Liver (tissue), 9 donors: ENCODE measurements around the gene WFIKKN1. TPM values are rescaled to one million over a fixed set of nuclear protein-coding genes. Genes with fewer than 3 reads are reported as not detected.

Experiments used
- DNase-seq: peaks from one replicate; pipeline ENCODE4 v3.0.0-alpha.2; 2017; ENCODE audit warnings: low spot score
- H3K27ac ChIP-seq, 2 donors: one replicate each; pipeline ENCODE4 v1.7.0; 2013; ENCODE audit warnings: inconsistent platforms in 2 of 2, low read length in 2 of 2, control low read depth in 1 of 2, low read depth in 1 of 2, mild to moderate bottlenecking in 1 of 2
- H3K27me3 ChIP-seq, 4 donors: one replicate each; pipeline versions ENCODE4 v1.6.1 to v1.7.0; 2013; ENCODE audit warnings: low read length in 3 of 4, inconsistent platforms in 1 of 4, mild to moderate bottlenecking in 1 of 4, moderate library complexity in 1 of 4; ENCODE audit not compliant: control insufficient read depth in 4 of 4, insufficient read depth in 4 of 4
- H3K36me3 ChIP-seq, 4 donors: one replicate each; pipeline versions ENCODE4 v1.6.1 to v1.7.0; 2013; ENCODE audit warnings: low read length in 3 of 4, mild to moderate bottlenecking in 3 of 4, low read depth in 1 of 4, moderate library complexity in 1 of 4; ENCODE audit not compliant: control insufficient read depth in 4 of 4, insufficient read depth in 3 of 4
- H3K4me1 ChIP-seq, 4 donors: one replicate each; pipeline versions ENCODE4 v1.6.1 to v1.7.0; 2013; ENCODE audit warnings: low read length in 3 of 4, mild to moderate bottlenecking in 3 of 4, moderate library complexity in 1 of 4; ENCODE audit not compliant: control insufficient read depth in 4 of 4, insufficient read depth in 4 of 4
- H3K4me3 ChIP-seq, 3 donors: one replicate each; pipeline versions ENCODE4 v1.6.1 to v1.7.0; 2013; ENCODE audit warnings: low read length in 3 of 3, control low read depth in 1 of 3, low read depth in 1 of 3, mild to moderate bottlenecking in 1 of 3
- H3K9ac ChIP-seq, 2 donors: one replicate each; pipeline ENCODE4 v1.7.0; 2013; ENCODE audit warnings: low read length in 2 of 2, mild to moderate bottlenecking in 2 of 2, moderate library complexity in 2 of 2, control low read depth in 1 of 2, low read depth in 1 of 2
- H3K9me3 ChIP-seq, 4 donors: one replicate each; pipeline versions ENCODE4 v1.6.1 to v1.7.0; 2013; ENCODE audit warnings: low read length in 3 of 4; ENCODE audit not compliant: control insufficient read depth in 4 of 4
- ATF3 ChIP-seq: IDR thresholded peaks from 2 replicates; pipeline ENCODE4 v1.6.1; 2016; ENCODE audit warnings: antibody characterized with exemption
- CTCF ChIP-seq: fragments of 150-350 bp; IDR thresholded peaks from 2 replicates; pipeline ENCODE4 v1.5.1; 2017; ENCODE audit warnings: improper control_type of control experiment, low read depth, low read length; ENCODE audit not compliant: missing input control
- EGR1 ChIP-seq, 2 donors: IDR thresholded peaks; 2 replicates each; pipeline ENCODE4 v1.6.1; 2016 to 2018; ENCODE audit warnings: antibody characterized with exemption in 2 of 2, low read depth in 2 of 2
- FOXA1 ChIP-seq: IDR thresholded peaks from 2 replicates; pipeline ENCODE4 v1.6.1; 2016; ENCODE audit warnings: antibody characterized with exemption
- FOXA2 ChIP-seq: IDR thresholded peaks from 2 replicates; pipeline ENCODE4 v1.6.1; 2016; ENCODE audit warnings: antibody characterized with exemption
- GABPA ChIP-seq, 2 donors: IDR thresholded peaks in 1 of 2; conservative IDR thresholded peaks in 1 of 2; 2 replicates each; pipeline ENCODE4 v1.6.1; 2016; ENCODE audit warnings: antibody characterized with exemption in 2 of 2, mild to moderate bottlenecking in 1 of 2, moderate library complexity in 1 of 2
- HNF4A ChIP-seq, 2 donors: conservative IDR thresholded peaks; 2 replicates each; pipeline ENCODE4 v1.6.1; 2016; ENCODE audit warnings: antibody characterized with exemption in 2 of 2, mild to moderate bottlenecking in 2 of 2
- HNF4G ChIP-seq: IDR thresholded peaks from 2 replicates; pipeline ENCODE4 v1.6.1; 2016; ENCODE audit warnings: antibody characterized with exemption
- JUND ChIP-seq, 2 donors: IDR thresholded peaks; 2 replicates each; pipeline ENCODE4 v1.6.1; 2016; ENCODE audit warnings: antibody characterized with exemption in 2 of 2
- MAX ChIP-seq: IDR thresholded peaks from 2 replicates; pipeline ENCODE4 v1.6.1; 2016; ENCODE audit warnings: antibody characterized with exemption
- RAD21 ChIP-seq, 2 donors: IDR thresholded peaks; 2 replicates each; pipeline ENCODE4 v1.6.1; 2016; ENCODE audit warnings: antibody characterized with exemption in 2 of 2, mild to moderate bottlenecking in 2 of 2
- REST ChIP-seq: IDR thresholded peaks from 2 replicates; pipeline ENCODE4 v1.6.1; 2016; ENCODE audit warnings: antibody characterized with exemption, mild to moderate bottlenecking
- SP1 ChIP-seq: IDR thresholded peaks from 2 replicates; pipeline ENCODE4 v1.6.1; 2018; ENCODE audit warnings: antibody characterized with exemption, mild to moderate bottlenecking
- YY1 ChIP-seq: IDR thresholded peaks from 2 replicates; pipeline ENCODE4 v1.6.1; 2016; ENCODE audit warnings: antibody characterized with exemption, mild to moderate bottlenecking
- ZBTB33 ChIP-seq: IDR thresholded peaks from 2 replicates; pipeline ENCODE4 v1.6.1; 2016; ENCODE audit warnings: antibody characterized with exemption
- WGBS: extraction: QIAGEN DNeasy Blood & Tissue Kit; methylation state at CpG from one replicate; pipeline ENCODE4 v1.1.7; 2013; 5-methylcytosine and 5-hydroxymethylcytosine counted together
- polyA plus RNA-seq, 2 donors: library from polyadenylated mRNA; stranded (reverse) in 1 of 2; unstranded in 1 of 2; fragments of 200-250 nt in 1 of 2; fragments of >200 nt in 1 of 2; fragmentation: Nextera tagmentation in 1 of 2; extraction: Ambion mirVana in 1 of 2; gene quantifications; one replicate each; pipeline versions ENCODE4 v1.2.1 to v1.2.3, GENCODE V29; 2013 to 2015
- total RNA-seq, 2 donors: library from RNA; depleted of rRNA; stranded (reverse); fragments of >200 nt; gene quantifications; one replicate each; pipeline ENCODE4 v1.2.3, GENCODE V29; 2014
- donor health status: healthy.
- donor health status: healthy.
- donor health status: healthy.
- donor health status: healthy.
- donor health status: healthy.

The WFIKKN1 gene
- total and polyA plus RNA-seq, 4 donors = 0.19 to 1.2 (median 0.46) TPM

- no peak overlapping the region for H3K9ac ChIP-seq
- WGBS = 73% methylated on average over 57 of the region's 57 CpGs
- TF ChIP-seq JUND (IDR thresholded peaks at IDR 0.05) = no peak
- TF ChIP-seq MAX = no peak
- TF ChIP-seq ATF3 = no peak
- TF ChIP-seq ZBTB33 = no peak
- no peak for TF ChIP-seq REST
- TF ChIP-seq FOXA1 = no peak
- TF ChIP-seq SP1 = no peak
- no peak for TF ChIP-seq RAD21 (IDR thresholded peaks at IDR 0.05)
- no peak for TF ChIP-seq YY1
- no peak for TF ChIP-seq CTCF
- no peak for TF ChIP-seq EGR1 (IDR thresholded peaks at IDR 0.05; ENCODE audit: low read depth in 2 of 2)
- TF ChIP-seq GABPA (IDR thresholded peaks at IDR 0.05 in 1 of 2, conservative IDR thresholded peaks at IDR 0.05 in 1 of 2) = no peak
- peaks cover 11 to 24% (median 17%) of the 10 kb centered on the region in 4 donors for H3K36me3 ChIP-seq
- DNase-seq = no peak
- H3K27me3 ChIP-seq = no peaks in the 10 kb centered on the region
- no peaks in the 10 kb centered on the region for H3K9me3 ChIP-seq
- H3K4me1 ChIP-seq = peaks cover 17 to 47% (median 32%) of the 10 kb centered on the region in 4 donors
- H3K4me3 ChIP-seq = no peak overlapping the region
- no peak overlapping the region for H3K27ac ChIP-seq
Measured at GRCh38 chr16:677316-678190, 46.8 kb downstream of the WFIKKN1 start.

- Histone ChIP-seq H3K36me3 (peaks cover 8 to 19% (median 14%) of the 10 kb centered on the region in 4 donors), H3K4me1 (peaks cover 24 to 55% (median 40%) of the 10 kb centered on the region in 4 donors), H3K9ac (no peak overlapping the region), H3K4me3 (no peak overlapping the region), H3K27me3 (no peaks in the 10 kb centered on the region), H3K27ac (no peak overlapping the region), H3K9me3 (no peaks in the 10 kb centered on the region)
- WGBS = 80% methylated on average over 21 of the region's 21 CpGs
- DNase-seq = no peak
- TF ChIP-seq GABPA (IDR thresholded peaks at IDR 0.05 in 1 of 2, conservative IDR thresholded peaks at IDR 0.05 in 1 of 2) = no peak
- no peak for TF ChIP-seq ATF3
- no peak for TF ChIP-seq CTCF
- TF ChIP-seq HNF4G = no peak
- no peak for TF ChIP-seq SP1
- no peak for TF ChIP-seq JUND (IDR thresholded peaks at IDR 0.05)
- no peak for TF ChIP-seq FOXA2
- TF ChIP-seq YY1 = no peak
- no peak for TF ChIP-seq EGR1 (IDR thresholded peaks at IDR 0.05; ENCODE audit: low read depth in 2 of 2)
- no peak for TF ChIP-seq HNF4A (conservative IDR thresholded peaks at IDR 0.05)
Measured at GRCh38 chr16:678209-678857, 47.5 kb downstream of the WFIKKN1 start.
